Caco-2 (cell line): ENCODE measurements around the gene ADNP2. TPM values are rescaled to one million over a fixed set of nuclear protein-coding genes. Genes with fewer than 3 reads are reported as not detected.

Source experiments
- BruUV-seq: library from RNA; stranded (reverse); fragments of 400-500 nt; replicated peaks from 2 replicates; lab custom pipeline; 2021; lab: Mats Ljungman, UMichigan
- CTCF ChIA-PET: fragments of 300-600 bp; sonication (Branson Sonifier 250); formaldehyde crosslinking; loops from one replicate; lab custom pipeline; 2022; ENCODE audit warnings: antibody characterized with exemption; lab: Charles Lee
- POLR2A ChIA-PET: fragments of 300-600 bp; sonication (Branson Sonifier 250); formaldehyde crosslinking; loops from one replicate; lab custom pipeline; 2022; ENCODE audit warnings: antibody characterized with exemption; lab: Charles Lee
- DNase-seq, 2 experiments: peaks; one replicate each; pipeline versions ENCODE4 v3.0.0 to v3.0.0-alpha.2; 2020 to 2022
- H3K27me3 ChIP-seq: replicated peaks from 2 replicates; pipeline ENCODE4 v1.6.0; 2011; ENCODE audit warnings: low read length; ENCODE audit not compliant: control insufficient read depth, insufficient read depth
- H3K36me3 ChIP-seq: 2 replicates; pipeline ENCODE4 v1.5.1; 2011; ENCODE audit warnings: low read length; ENCODE audit not compliant: control insufficient read depth, insufficient read depth
- H3K4me1 ChIP-seq: fragments of 250-450 bp; sonication (Bioruptor Pico); 2 replicates; pipeline ENCODE4 v1.5.1; 2020; ENCODE audit warnings: mild to moderate bottlenecking
- H3K4me3 ChIP-seq: 2 replicates; pipeline ENCODE4 v1.5.1; 2011; ENCODE audit warnings: low read depth, mild to moderate bottlenecking, control low read depth, low read length
- H3K9me3 ChIP-seq: fragments of 250-450 bp; sonication (Bioruptor Pico); 2 replicates; pipeline ENCODE4 v1.5.1; 2020; ENCODE audit warnings: mild to moderate bottlenecking, moderate library complexity
- H3K27ac Mint-ChIP-seq: one replicate; pipeline ENCODE4 v1.8.0; 2022; ENCODE audit warnings: mixed read lengths; ENCODE audit not compliant: unreplicated experiment
- H3K27me3 Mint-ChIP-seq: one replicate; pipeline ENCODE4 v1.8.0; 2022; ENCODE audit warnings: mixed read lengths; ENCODE audit not compliant: insufficient read depth, unreplicated experiment
- H3K36me3 Mint-ChIP-seq: one replicate; pipeline ENCODE4 v1.8.0; 2022; ENCODE audit warnings: mild to moderate bottlenecking, mixed read lengths; ENCODE audit not compliant: insufficient read depth, unreplicated experiment
- H3K4me1 Mint-ChIP-seq: one replicate; pipeline ENCODE4 v1.8.0; 2022; ENCODE audit warnings: low read depth, mixed read lengths; ENCODE audit not compliant: unreplicated experiment
- H3K4me3 Mint-ChIP-seq: one replicate; pipeline ENCODE4 v1.8.0; 2022; ENCODE audit warnings: mild to moderate bottlenecking, moderate library complexity, mixed read lengths; ENCODE audit not compliant: unreplicated experiment
- H3K9me3 Mint-ChIP-seq: one replicate; pipeline ENCODE4 v1.8.0; 2022; ENCODE audit warnings: mixed read lengths; ENCODE audit not compliant: unreplicated experiment
- CTCF ChIP-seq, 2 experiments: fragments of 200-600 bp in 1 of 2; IDR thresholded peaks; 1 replicate in 1 of 2; 2 replicates in 1 of 2; pipeline versions ENCODE4 v1.5.1 to v1.8.0; 2011 to 2022; ENCODE audit warnings: antibody characterized with exemption in 1 of 2, control low read depth in 1 of 2, inconsistent platforms in 1 of 2, low read depth in 1 of 2, low read length in 1 of 2, mild to moderate bottlenecking in 1 of 2, moderate library complexity in 1 of 2; ENCODE audit not compliant: insufficient read depth in 1 of 2, severe bottlenecking in 1 of 2, unreplicated experiment in 1 of 2
- intact Hi-C: fragments of 100-400 bp; cut with micrococcal nuclease; formaldehyde crosslinking; loops from one replicate; pipeline ENCODE4 v1.10.0; 2022; ENCODE audit not compliant: unreplicated experiment
- total RNA-seq: library from RNA; stranded (reverse); gene quantifications from 2 replicates; pipeline ENCODE4 v1.2.3, GENCODE V29; 2022

Gene ADNP2
- total RNA-seq, 1 experiment from 2014 or later: 22.1 TPM

- Histone ChIP-seq H3K4me3 (no peak overlapping the region), H3K36me3 (no peaks in the 10 kb centered on the region), H3K4me1 (no peaks in the 10 kb centered on the region), H3K27me3 (no peaks in the 10 kb centered on the region), H3K9me3 (no peaks in the 10 kb centered on the region)
- H3K4me3 Mint-ChIP-seq: no peak overlapping the region
- H3K4me1 Mint-ChIP-seq: no peaks in the 10 kb centered on the region
- H3K36me3 Mint-ChIP-seq: no peaks in the 10 kb centered on the region
- no peaks in the 10 kb centered on the region for H3K9me3 Mint-ChIP-seq
- no peak overlapping the region for H3K27ac Mint-ChIP-seq
- intact Hi-C loops: no loop called here
- DNase-seq: no peak
- ChIA-PET CTCF (no interaction called here), POLR2A (no interaction called here)
- no peak for TF ChIP-seq CTCF (IDR thresholded peaks at IDR 0.05; ENCODE audit: insufficient read depth in 1 of 2, low read depth in 1 of 2, low read length in 1 of 2, severe bottlenecking in 1 of 2, unreplicated experiment in 1 of 2)
- no TSS peak for BruUV-seq
- H3K27me3 Mint-ChIP-seq: peaks cover 7% of the 10 kb centered on the region
These were observed 31.2 kb upstream of the ADNP2 start for GRCh38 chr18:80077873-80078272.

GRCh38 chr18:80086281-80086680, 22.8 kb upstream of the ADNP2 start:
- Mint-ChIP-seq H3K27ac (no peak overlapping the region), H3K9me3 (peaks cover 15% of the 10 kb centered on the region), H3K4me1 (no peaks in the 10 kb centered on the region), H3K27me3 (no peaks in the 10 kb centered on the region), H3K36me3 (no peaks in the 10 kb centered on the region), H3K4me3 (no peak overlapping the region)
- no peak overlapping the region for H3K4me3 ChIP-seq
- ChIA-PET POLR2A (no interaction called here), CTCF (no interaction called here)
- TF ChIP-seq CTCF (IDR thresholded peaks at IDR 0.05; ENCODE audit: insufficient read depth in 1 of 2, low read depth in 1 of 2, low read length in 1 of 2, severe bottlenecking in 1 of 2, unreplicated experiment in 1 of 2): no peak
- DNase-seq: no peak
- no peaks in the 10 kb centered on the region for H3K27me3 ChIP-seq
- no peaks in the 10 kb centered on the region for H3K36me3 ChIP-seq
- no TSS peak for BruUV-seq
- intact Hi-C loops: no loop called here
- peaks cover 7% of the 10 kb centered on the region; the same call in 1 of the 2 replicates for H3K9me3 ChIP-seq
- H3K4me1 ChIP-seq: no peaks in the 10 kb centered on the region

- no peaks in the 10 kb centered on the region for H3K4me1 ChIP-seq
- H3K27me3 ChIP-seq: no peaks in the 10 kb centered on the region
- H3K4me3 ChIP-seq: no peak overlapping the region
- TF ChIP-seq CTCF (IDR thresholded peaks at IDR 0.05; ENCODE audit: insufficient read depth in 1 of 2, low read depth in 1 of 2, low read length in 1 of 2, severe bottlenecking in 1 of 2, unreplicated experiment in 1 of 2): no peak
- CTCF ChIA-PET: no interaction called here
- Mint-ChIP-seq H3K4me1 (no peaks in the 10 kb centered on the region), H3K4me3 (no peak overlapping the region), H3K27ac (no peak overlapping the region), H3K9me3 (peaks cover 15% of the 10 kb centered on the region), H3K27me3 (no peaks in the 10 kb centered on the region), H3K36me3 (no peaks in the 10 kb centered on the region)
- no peaks in the 10 kb centered on the region for H3K36me3 ChIP-seq
- POLR2A ChIA-PET: no interaction called here
- peaks cover 7% of the 10 kb centered on the region; the same call in 1 of the 2 replicates for H3K9me3 ChIP-seq
- DNase-seq: no peak
- no TSS peak for BruUV-seq
- intact Hi-C loops: no loop called here
These were observed 21.0 kb upstream of the ADNP2 start for GRCh38 chr18:80088036-80088435.
